ENCODE results near the gene SLC22A17. TPM values are rescaled to one million over a fixed set of nuclear protein-coding genes. Genes with fewer than 3 reads are reported as not detected.

Gene SLC22A17
- total RNA-seq, 1 experiment from 2014 or later = 42.3 TPM

DNA sequence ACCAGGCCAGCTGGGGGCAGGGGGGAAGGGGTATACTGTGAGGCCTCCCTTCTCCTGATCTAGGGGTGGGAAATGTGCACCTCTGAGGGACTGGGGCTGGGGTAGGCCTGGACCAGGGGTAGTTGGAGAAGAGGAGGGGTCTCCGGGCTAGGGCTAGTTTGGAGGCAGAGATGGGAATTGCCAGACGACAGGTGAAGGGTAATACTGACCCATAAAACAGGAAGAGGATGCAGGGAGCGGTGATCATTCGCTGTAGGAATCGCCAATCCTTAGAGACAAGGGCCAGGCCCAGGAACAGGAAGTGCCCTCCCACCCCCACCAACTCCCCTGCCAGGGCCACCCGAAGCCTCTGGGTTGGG lies 4.4 kb downstream of the SLC22A17 start:
- Mint-ChIP-seq H3K4me3 (no peak overlapping the region), H3K27me3 (ENCODE audit: low read depth) (peaks cover 25% of the 10 kb centered on the region), H3K36me3 (peaks cover 10% of the 10 kb centered on the region), H3K4me1 (peaks cover 17% of the 10 kb centered on the region), H3K9me3 (no peaks in the 10 kb centered on the region), H3K27ac (no peak overlapping the region)
- TF ChIP-seq MYBL2 (CRISPR knock-in tag; IDR thresholded peaks at IDR 0.05) (no peak), ZNF219 (CRISPR knock-in tag; IDR thresholded peaks at IDR 0.05; ENCODE audit: borderline replicate concordance) (no peak), ZNF263 (CRISPR knock-in tag; IDR thresholded peaks at IDR 0.05; ENCODE audit: low read depth) (no peak), PRRX2 (CRISPR knock-in tag; IDR thresholded peaks at IDR 0.05) (no peak), GABPB1 (CRISPR knock-in tag; IDR thresholded peaks at IDR 0.05) (no peak), JAZF1 (CRISPR knock-in tag; IDR thresholded peaks at IDR 0.05) (no peak), RELA (CRISPR knock-in tag; IDR thresholded peaks at IDR 0.05; ENCODE audit: borderline replicate concordance) (no peak), HMGA2 (CRISPR knock-in tag; IDR thresholded peaks at IDR 0.05) (no peak)
- TF ChIP-seq, protein P1, sequence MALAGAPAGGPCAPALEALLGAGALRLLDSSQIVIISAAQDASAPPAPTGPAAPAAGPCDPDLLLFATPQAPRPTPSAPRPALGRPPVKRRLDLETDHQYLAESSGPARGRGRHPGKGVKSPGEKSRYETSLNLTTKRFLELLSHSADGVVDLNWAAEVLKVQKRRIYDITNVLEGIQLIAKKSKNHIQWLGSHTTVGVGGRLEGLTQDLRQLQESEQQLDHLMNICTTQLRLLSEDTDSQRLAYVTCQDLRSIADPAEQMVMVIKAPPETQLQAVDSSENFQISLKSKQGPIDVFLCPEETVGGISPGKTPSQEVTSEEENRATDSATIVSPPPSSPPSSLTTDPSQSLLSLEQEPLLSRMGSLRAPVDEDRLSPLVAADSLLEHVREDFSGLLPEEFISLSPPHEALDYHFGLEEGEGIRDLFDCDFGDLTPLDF (CRISPR knock-in tag; IDR thresholded peaks at IDR 0.05) = no peak
- ChIA-PET POLR2A (no interaction called here), CTCF (interaction anchor here (0.6 to 3.5 kb wide), 5 partner anchors 12 to 279 kb away, joined by 3 to 34 read pairs (median 4); partner anchors contain the start of gene IL25)
- ATAC-seq = no peak
- DNase-seq (ENCODE audit: low spot score) = no peak

DNA sequence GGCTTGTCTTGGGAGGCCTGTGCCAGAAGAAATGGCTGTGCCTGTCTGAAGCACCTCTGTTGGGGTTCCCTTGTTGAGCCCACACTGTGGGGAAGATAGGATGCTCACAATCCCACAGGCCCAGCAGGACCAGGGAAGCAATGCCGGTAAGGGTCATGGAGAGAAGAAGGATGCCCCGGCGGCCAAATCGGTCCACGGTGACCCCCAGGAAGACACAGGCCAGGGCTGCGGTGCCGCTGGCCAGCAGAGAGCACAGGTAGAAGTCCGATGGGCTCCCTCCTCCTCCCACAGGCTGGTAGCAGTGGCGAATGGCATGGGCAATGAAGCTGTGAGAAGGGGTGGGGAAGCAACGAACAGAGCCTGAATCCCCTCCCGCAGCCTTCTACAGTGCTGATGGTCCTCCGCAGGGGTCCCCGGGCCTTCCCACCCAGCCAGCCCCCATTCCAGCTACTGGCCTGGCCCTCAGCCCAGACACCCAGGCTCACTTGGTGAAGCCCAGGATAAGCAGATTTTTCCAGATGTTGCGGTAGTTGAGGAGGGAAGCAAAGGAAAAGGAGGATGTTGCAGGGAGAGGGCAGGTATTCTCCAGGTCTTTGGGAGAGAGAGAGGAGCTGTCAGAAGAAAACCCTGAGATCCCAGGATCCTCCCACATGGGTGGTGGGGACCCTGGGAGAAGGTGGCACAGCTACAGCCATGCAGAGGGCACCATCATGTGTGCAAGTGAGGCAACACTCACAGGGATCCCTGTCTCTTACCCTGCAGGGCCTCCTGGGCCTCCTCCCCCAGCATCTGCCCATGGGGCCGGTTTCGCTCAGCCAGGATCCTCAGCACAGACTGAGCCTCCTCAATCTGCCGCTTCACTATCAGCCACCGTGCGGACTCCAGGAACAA lies 5.0 kb downstream of the SLC22A17 start:
- no peak overlapping the region; the same call in 1 of the 2 replicates for H3K27ac Mint-ChIP-seq
- DNase-seq (ENCODE audit: low spot score) = no peak

DNA sequence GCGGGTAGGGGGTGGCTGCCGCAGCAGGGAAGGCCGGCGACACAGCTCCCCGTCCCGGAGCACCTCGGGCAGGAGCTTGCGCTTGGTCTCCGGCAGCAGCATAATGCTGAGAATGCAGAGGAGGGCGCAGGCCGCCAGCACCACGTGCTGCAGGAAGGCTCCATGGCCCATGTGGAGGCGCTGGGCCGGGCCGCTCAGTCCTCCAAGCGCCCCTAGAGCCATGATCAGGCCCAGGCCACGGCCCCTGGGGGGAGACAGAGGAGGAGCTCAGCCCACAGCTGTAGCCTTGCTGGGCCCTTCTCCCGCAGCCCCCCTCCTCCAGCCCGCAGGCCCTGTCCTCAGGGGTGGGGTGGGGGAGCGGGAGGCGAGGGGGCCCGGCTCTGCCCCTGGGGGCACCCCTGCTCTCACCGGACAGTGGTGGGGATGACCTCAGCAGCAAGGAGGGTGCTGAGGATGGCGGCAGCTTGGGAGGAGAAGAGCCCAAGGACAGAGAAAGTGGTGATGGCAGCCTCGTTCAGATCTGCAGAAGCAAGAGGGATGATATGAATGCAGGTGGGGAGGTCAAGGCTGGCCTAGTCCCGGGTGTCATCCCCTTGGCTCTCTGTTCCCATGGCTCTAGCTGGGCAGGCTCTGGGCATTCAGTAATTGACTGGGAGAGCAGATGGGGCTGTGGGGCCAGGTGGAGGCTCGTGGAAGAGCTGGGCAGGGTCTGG lies 5.8 kb downstream of the SLC22A17 start:
- H3K27me3 Mint-ChIP-seq (ENCODE audit: low read depth) = peaks cover 27% of the 10 kb centered on the region
- H3K27ac Mint-ChIP-seq = no peak overlapping the region
- TF ChIP-seq, protein P2, sequence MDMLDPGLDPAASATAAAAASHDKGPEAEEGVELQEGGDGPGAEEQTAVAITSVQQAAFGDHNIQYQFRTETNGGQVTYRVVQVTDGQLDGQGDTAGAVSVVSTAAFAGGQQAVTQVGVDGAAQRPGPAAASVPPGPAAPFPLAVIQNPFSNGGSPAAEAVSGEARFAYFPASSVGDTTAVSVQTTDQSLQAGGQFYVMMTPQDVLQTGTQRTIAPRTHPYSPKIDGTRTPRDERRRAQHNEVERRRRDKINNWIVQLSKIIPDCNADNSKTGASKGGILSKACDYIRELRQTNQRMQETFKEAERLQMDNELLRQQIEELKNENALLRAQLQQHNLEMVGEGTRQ (CRISPR knock-in tag; IDR thresholded peaks at IDR 0.05) = 0 out of 2 replicates have a peak, but pooled peaks have one; percentile 34
- TF ChIP-seq, protein P3, sequence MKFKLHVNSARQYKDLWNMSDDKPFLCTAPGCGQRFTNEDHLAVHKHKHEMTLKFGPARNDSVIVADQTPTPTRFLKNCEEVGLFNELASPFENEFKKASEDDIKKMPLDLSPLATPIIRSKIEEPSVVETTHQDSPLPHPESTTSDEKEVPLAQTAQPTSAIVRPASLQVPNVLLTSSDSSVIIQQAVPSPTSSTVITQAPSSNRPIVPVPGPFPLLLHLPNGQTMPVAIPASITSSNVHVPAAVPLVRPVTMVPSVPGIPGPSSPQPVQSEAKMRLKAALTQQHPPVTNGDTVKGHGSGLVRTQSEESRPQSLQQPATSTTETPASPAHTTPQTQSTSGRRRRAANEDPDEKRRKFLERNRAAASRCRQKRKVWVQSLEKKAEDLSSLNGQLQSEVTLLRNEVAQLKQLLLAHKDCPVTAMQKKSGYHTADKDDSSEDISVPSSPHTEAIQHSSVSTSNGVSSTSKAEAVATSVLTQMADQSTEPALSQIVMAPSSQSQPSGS (CRISPR knock-in tag; IDR thresholded peaks at IDR 0.05; ENCODE audit: borderline replicate concordance, low read depth) = no peak
- TF ChIP-seq, protein P4, sequence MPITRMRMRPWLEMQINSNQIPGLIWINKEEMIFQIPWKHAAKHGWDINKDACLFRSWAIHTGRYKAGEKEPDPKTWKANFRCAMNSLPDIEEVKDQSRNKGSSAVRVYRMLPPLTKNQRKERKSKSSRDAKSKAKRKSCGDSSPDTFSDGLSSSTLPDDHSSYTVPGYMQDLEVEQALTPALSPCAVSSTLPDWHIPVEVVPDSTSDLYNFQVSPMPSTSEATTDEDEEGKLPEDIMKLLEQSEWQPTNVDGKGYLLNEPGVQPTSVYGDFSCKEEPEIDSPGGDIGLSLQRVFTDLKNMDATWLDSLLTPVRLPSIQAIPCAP (CRISPR knock-in tag; IDR thresholded peaks at IDR 0.05) = 0 out of 2 replicates have a peak, but pooled peaks have one; percentile 14
- TF ChIP-seq, protein P5, sequence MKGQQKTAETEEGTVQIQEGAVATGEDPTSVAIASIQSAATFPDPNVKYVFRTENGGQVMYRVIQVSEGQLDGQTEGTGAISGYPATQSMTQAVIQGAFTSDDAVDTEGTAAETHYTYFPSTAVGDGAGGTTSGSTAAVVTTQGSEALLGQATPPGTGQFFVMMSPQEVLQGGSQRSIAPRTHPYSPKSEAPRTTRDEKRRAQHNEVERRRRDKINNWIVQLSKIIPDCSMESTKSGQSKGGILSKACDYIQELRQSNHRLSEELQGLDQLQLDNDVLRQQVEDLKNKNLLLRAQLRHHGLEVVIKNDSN (CRISPR knock-in tag; IDR thresholded peaks at IDR 0.05) = peak; percentile 57; the same call in 1 of the 2 replicates
- peaks cover 10% of the 10 kb centered on the region for H3K36me3 Mint-ChIP-seq
- ChIA-PET POLR2A (interaction anchor here (0.5 to 2.1 kb wide), 4 partner anchors 18 to 190 kb away, joined by 3 to 7 read pairs (median 5); partner anchors contain the start of gene BCL2L2), CTCF (interaction anchor here (0.6 to 3.5 kb wide), 23 partner anchors 11 to 278 kb away, joined by 3 to 34 read pairs (median 5); partner anchors contain the start of genes BCL2L2, CMTM5, PABPN1 and PPP1R3E)
- peaks cover 17% of the 10 kb centered on the region for H3K4me1 Mint-ChIP-seq
- peak; percentile 29 for DNase-seq (ENCODE audit: low spot score)
- peak; percentile 74 for ATAC-seq
- no peak overlapping the region for H3K4me3 Mint-ChIP-seq
- peaks cover 7% of the 10 kb centered on the region for H3K9me3 Mint-ChIP-seq

More for the DNA sequence above, 5.0 kb downstream of the SLC22A17 start:
- Mint-ChIP-seq H3K4me1 (peaks cover 17% of the 10 kb centered on the region), H3K9me3 (no peaks in the 10 kb centered on the region), H3K4me3 (no peak overlapping the region), H3K27me3 (ENCODE audit: low read depth) (peaks cover 22% of the 10 kb centered on the region), H3K36me3 (peaks cover 10% of the 10 kb centered on the region)
- POLR2A ChIA-PET = interaction anchor here (0.5 to 2.1 kb wide), 3 partner anchors 19 to 234 kb away, joined by 3 to 7 read pairs (median 3); no protein-coding TSS in a partner anchor
- TF ChIP-seq MYBL2 (CRISPR knock-in tag; IDR thresholded peaks at IDR 0.05) (no peak), ATF1 (CRISPR knock-in tag; IDR thresholded peaks at IDR 0.05) (no peak), GABPB1 (CRISPR knock-in tag; IDR thresholded peaks at IDR 0.05) (no peak)
- TF ChIP-seq, protein P5 (CRISPR knock-in tag; IDR thresholded peaks at IDR 0.05) = no peak
- TF ChIP-seq, protein P6, sequence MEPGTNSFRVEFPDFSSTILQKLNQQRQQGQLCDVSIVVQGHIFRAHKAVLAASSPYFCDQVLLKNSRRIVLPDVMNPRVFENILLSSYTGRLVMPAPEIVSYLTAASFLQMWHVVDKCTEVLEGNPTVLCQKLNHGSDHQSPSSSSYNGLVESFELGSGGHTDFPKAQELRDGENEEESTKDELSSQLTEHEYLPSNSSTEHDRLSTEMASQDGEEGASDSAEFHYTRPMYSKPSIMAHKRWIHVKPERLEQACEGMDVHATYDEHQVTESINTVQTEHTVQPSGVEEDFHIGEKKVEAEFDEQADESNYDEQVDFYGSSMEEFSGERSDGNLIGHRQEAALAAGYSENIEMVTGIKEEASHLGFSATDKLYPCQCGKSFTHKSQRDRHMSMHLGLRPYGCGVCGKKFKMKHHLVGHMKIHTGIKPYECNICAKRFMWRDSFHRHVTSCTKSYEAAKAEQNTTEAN (CRISPR knock-in tag; IDR thresholded peaks at IDR 0.05) = no peak
- CTCF ChIA-PET = interaction anchor here (0.9 to 3.5 kb wide), 12 partner anchors 12 to 279 kb away, joined by 3 to 34 read pairs (median 9); partner anchors contain the start of genes BCL2L2, CMTM5, IL25 and PABPN1
- ATAC-seq = no peak
